Measurements from ENCODE around the gene DOCK10.

- TF ChIP-seq CTCF (IDR thresholded peaks at IDR 0.05) = no peak
- TF ChIP-seq POLR2A (IDR thresholded peaks at IDR 0.05) = no peak
Observed at GRCh38 chr2:224816816-224817215, 225.5 kb downstream of the DOCK10 start.

All from vagina (tissue), 2 donors.